Neuronal stem cell (in vitro differentiated cells): ENCODE results near the gene GPR35.
A peak's percentile ranks its signal among the peaks of the same experiment; 100 is the strongest.

Source experiments
- DNase-seq: peaks from one replicate; pipeline ENCODE4 v3.0.0-alpha.2; 2013; ENCODE audit warnings: low spot score
- H2AFZ ChIP-seq: one replicate; pipeline ENCODE4 v1.6.1; 2013; ENCODE audit warnings: mild to moderate bottlenecking, low read length, inconsistent platforms
- H2AK5ac ChIP-seq: 2 replicates; pipeline ENCODE4 v1.6.1; 2013; ENCODE audit warnings: low read depth, mild to moderate bottlenecking, inconsistent platforms, low read length, moderate library complexity, mixed read lengths
- H2BK120ac ChIP-seq: 2 replicates; pipeline ENCODE4 v1.6.1; 2013; ENCODE audit warnings: low read depth, mild to moderate bottlenecking, inconsistent platforms, low read length, moderate library complexity, mixed read lengths
- H2BK12ac ChIP-seq: one replicate; pipeline ENCODE4 v1.6.1; 2013; ENCODE audit warnings: low read length, inconsistent platforms
- H2BK15ac ChIP-seq: 2 replicates; pipeline ENCODE4 v1.6.1; 2013; ENCODE audit warnings: mild to moderate bottlenecking, low read length, inconsistent platforms, mixed read lengths
- H2BK5ac ChIP-seq: one replicate; pipeline ENCODE4 v1.6.1; 2013; ENCODE audit warnings: inconsistent platforms, mild to moderate bottlenecking, low read length, moderate library complexity
- H3K14ac ChIP-seq: one replicate; pipeline ENCODE4 v1.6.1; 2013; ENCODE audit warnings: low read length, inconsistent platforms
- H3K18ac ChIP-seq: 2 replicates; pipeline ENCODE4 v1.6.1; 2013; ENCODE audit warnings: low read length, inconsistent platforms
- H3K23ac ChIP-seq: 2 replicates; pipeline ENCODE4 v1.6.1; 2013; ENCODE audit warnings: low read depth, mild to moderate bottlenecking, mixed read lengths, low read length, inconsistent platforms; ENCODE audit not compliant: poor library complexity
- H3K27ac ChIP-seq: replicated peaks from 3 replicates; pipeline ENCODE4 v1.5.1; 2013; ENCODE audit warnings: low read length, inconsistent platforms
- H3K27me3 ChIP-seq, 3 experiments: 2 replicates each; pipeline ENCODE4 v1.6.1; 2013; ENCODE audit warnings: low read length in 3 of 3, mild to moderate bottlenecking in 2 of 3, inconsistent platforms in 1 of 3, low read depth in 1 of 3, mixed read lengths in 1 of 3, moderate library complexity in 1 of 3; ENCODE audit not compliant: control insufficient read depth in 3 of 3, insufficient read depth in 3 of 3
- H3K36me3 ChIP-seq, 2 donors: replicated peaks in 1 of 2; 2 replicates each; pipeline ENCODE4 v1.6.1; 2013; ENCODE audit warnings: low read length in 2 of 2; ENCODE audit not compliant: control insufficient read depth in 2 of 2, insufficient read depth in 2 of 2
- H3K4ac ChIP-seq: 2 replicates; pipeline ENCODE4 v1.6.1; 2013; ENCODE audit warnings: inconsistent platforms, mild to moderate bottlenecking, low read length, moderate library complexity
- H3K4me1 ChIP-seq, 2 donors: 1 replicate in 1 of 2; 2 replicates in 1 of 2; pipeline ENCODE4 v1.6.1; 2013; ENCODE audit warnings: low read length in 2 of 2, low read depth in 1 of 2; ENCODE audit not compliant: control insufficient read depth in 2 of 2, insufficient read depth in 1 of 2
- H3K4me2 ChIP-seq: one replicate; pipeline ENCODE4 v1.6.1; 2013; ENCODE audit warnings: mild to moderate bottlenecking, low read length, inconsistent platforms; ENCODE audit not compliant: insufficient read depth, poor library complexity, severe bottlenecking
- H3K4me3 ChIP-seq, 2 donors: 2 replicates each; pipeline ENCODE4 v1.5.1; 2013; ENCODE audit warnings: low read length in 2 of 2, mild to moderate bottlenecking in 2 of 2, inconsistent platforms in 1 of 2, moderate library complexity in 1 of 2
- H3K79me1 ChIP-seq: one replicate; pipeline ENCODE4 v1.6.1; 2013; ENCODE audit warnings: low read depth, mild to moderate bottlenecking, inconsistent platforms, low read length, moderate library complexity
- H3K9ac ChIP-seq: one replicate; pipeline ENCODE4 v1.6.1; 2013; ENCODE audit warnings: mild to moderate bottlenecking, low read depth, low read length, inconsistent platforms; ENCODE audit not compliant: poor library complexity
- H3K9me3 ChIP-seq, 2 donors: replicated peaks in 1 of 2; 2 replicates each; pipeline versions ENCODE3 to v1.6.1; 2013; ENCODE audit warnings: low read length in 2 of 2, mild to moderate bottlenecking in 2 of 2, inconsistent platforms in 1 of 2, low read depth in 1 of 2, mixed read lengths in 1 of 2, moderate library complexity in 1 of 2; ENCODE audit not compliant: control insufficient read depth in 2 of 2, insufficient read depth in 1 of 2
- H4K8ac ChIP-seq: one replicate; pipeline ENCODE4 v1.6.1; 2013; ENCODE audit warnings: low read depth, mild to moderate bottlenecking, inconsistent platforms, low read length, moderate library complexity
- H4K91ac ChIP-seq: one replicate; pipeline ENCODE4 v1.6.1; 2013; ENCODE audit warnings: low read length, low read depth, mild to moderate bottlenecking, inconsistent platforms; ENCODE audit not compliant: poor library complexity
- WGBS, 2 donors: extraction: QIAGEN DNeasy Blood & Tissue Kit; methylation state at CpG; one replicate each; pipeline ENCODE4 v1.1.7; 2013; ENCODE audit warnings: missing lambda C conversion rate in 2 of 2, mixed read lengths in 1 of 2; ENCODE audit not compliant: insufficient read length in 2 of 2, insufficient replicate concordance in 1 of 2; ENCODE audit errors: extremely low coverage in 2 of 2; 5-methylcytosine and 5-hydroxymethylcytosine counted together

Gene GPR35

DNA sequence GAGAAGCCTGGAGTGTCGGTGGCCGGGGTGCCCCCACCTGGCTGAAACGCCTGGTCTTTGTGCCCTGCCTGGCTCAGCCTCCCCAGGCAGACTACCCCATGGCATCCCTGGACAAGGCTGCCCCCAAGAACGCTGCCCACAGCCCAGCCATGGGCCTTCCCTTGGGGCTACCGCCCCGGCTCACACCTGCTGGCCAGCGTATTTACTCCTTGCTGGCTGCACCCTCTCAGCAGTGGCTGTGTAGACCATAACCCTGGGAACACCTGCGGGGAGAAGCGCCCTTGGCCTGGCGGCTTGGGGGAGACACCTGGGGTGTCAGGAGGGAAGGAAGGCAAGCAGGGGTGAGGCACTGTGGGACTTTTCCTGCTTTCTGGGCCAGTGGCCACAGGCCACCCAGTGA, 21.4 kb upstream of the GPR35 start:
- no CpG with 5 or more reads among the region's 10 CpGs for WGBS, 2 donors

DNA sequence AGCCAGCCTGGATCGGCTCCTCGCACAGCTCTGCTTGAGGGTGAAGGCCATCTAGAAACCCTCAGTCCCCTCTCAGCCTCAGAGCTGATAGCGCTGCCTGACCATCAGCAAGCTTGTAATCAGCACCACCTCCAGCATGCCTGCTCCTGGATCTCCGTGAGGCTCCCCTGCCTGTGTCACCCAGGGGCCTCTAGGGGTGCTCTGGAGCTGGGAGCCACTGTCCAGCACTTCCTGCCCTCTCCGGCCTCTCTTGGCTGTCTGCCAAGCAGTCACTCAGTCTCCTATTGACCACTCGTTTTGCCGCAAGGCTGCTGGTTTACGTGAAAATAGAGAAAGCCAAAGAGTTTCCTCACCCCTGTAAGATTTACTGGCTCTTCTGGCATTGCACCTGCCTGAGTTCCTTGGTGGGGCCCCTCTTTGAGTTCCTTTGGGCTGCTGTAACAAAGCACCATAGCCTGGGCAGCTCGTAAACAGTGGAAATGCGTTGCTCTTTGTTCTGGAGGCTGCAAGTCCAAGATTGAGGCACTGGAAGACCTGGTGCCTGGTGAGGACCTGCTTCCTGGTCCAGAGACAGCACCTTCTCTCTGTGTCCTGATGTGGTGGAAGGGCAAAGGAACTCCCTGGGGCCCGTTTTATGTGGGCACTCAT, 20.9 kb upstream of the GPR35 start:
- no peak overlapping the region for H2BK120ac ChIP-seq
- no peak for DNase-seq
- no peak overlapping the region for H3K18ac ChIP-seq
- no peak overlapping the region for H2BK12ac ChIP-seq
- no peak overlapping the region for H3K9ac ChIP-seq
- H4K8ac ChIP-seq: no peak overlapping the region
- WGBS, 2 donors: no CpG with 5 or more reads among the region's 11 CpGs
- H3K4me1 ChIP-seq: no peaks in the 10 kb centered on the region
- H2AK5ac ChIP-seq: peak overlapping the region; percentile 37
- no peak overlapping the region for H3K23ac ChIP-seq
- no peak overlapping the region for H2BK15ac ChIP-seq
- no peak overlapping the region for H3K14ac ChIP-seq
- H3K36me3 ChIP-seq: peaks cover 2 to 4% of the 10 kb centered on the region in 2 donors
- no peak overlapping the region for H3K4me2 ChIP-seq
- H3K4ac ChIP-seq: no peak overlapping the region
- H3K79me1 ChIP-seq: peaks cover 2% of the 10 kb centered on the region
- peak overlapping the region; percentile 68 for H2BK5ac ChIP-seq
- no peak overlapping the region for H4K91ac ChIP-seq
- no peaks in the 10 kb centered on the region for H3K27me3 ChIP-seq
- H3K27ac ChIP-seq: no peak overlapping the region
- no peaks in the 10 kb centered on the region for H3K9me3 ChIP-seq
- peak overlapping the region in 1 of 2 donors; percentile 41 for H3K4me3 ChIP-seq
- peak overlapping the region; percentile 90 for H2AFZ ChIP-seq

More for the DNA sequence above, 21.4 kb upstream of the GPR35 start:
- Histone ChIP-seq H4K8ac (no peak overlapping the region), H3K27me3 (no peaks in the 10 kb centered on the region), H3K18ac (no peak overlapping the region), H2AFZ (peak overlapping the region; percentile 90), H3K14ac (no peak overlapping the region), H3K79me1 (peaks cover 2% of the 10 kb centered on the region), H3K23ac (no peak overlapping the region), H3K36me3 (peaks cover 5 to 7% of the 10 kb centered on the region in 2 donors), H4K91ac (peak overlapping the region; percentile 12), H3K4ac (no peak overlapping the region), H3K9me3 (no peaks in the 10 kb centered on the region), H2AK5ac (peak overlapping the region; percentile 37), H2BK120ac (no peak overlapping the region), H2BK5ac (peak overlapping the region; percentile 68), H3K9ac (no peak overlapping the region), H3K27ac (no peak overlapping the region), H3K4me1 (no peaks in the 10 kb centered on the region), H2BK15ac (no peak overlapping the region), H2BK12ac (no peak overlapping the region), H3K4me3 (no peak overlapping the region), H3K4me2 (no peak overlapping the region)
- DNase-seq: no peak

DNA sequence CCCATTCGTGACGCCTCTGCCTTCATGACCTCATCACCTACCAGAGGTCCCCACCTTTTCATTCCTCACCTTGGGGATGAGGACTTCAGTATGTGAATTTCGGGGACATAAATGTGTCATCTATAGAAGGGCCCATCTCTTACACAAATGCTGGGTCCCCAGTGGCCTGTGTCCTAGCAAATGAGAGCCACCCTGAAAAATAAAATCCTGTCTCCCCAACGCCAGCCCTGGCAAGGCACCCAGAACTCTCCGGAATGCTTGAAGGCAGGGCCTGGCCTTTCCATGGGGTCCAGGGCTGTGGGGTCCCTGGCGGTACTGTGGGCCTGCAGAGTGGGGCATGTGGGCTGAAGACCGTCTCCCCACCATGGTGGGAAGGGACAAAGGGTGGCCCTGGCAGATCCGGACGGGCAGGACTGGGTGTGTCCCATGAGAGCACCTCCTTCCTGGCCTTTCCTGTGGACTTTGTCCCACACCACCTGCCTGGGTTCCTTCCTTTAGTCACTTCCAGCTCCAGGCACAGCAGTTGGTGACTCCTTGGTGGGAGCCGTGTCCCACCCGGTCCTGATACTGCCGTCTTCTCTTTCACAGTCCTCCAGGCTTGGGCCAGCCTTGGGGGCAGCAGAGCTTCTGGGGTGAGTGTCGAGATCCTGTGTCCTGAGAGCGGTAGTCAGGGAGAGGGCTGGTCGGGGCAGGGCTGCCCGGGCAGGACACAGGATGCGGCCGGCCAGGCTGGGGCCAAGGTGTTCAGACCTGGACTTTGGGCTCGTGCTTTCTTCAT, 20.2 kb upstream of the GPR35 start:
- no CpG with 5 or more reads among the region's 19 CpGs for WGBS, 2 donors
- no peak overlapping the region for H3K27ac ChIP-seq

More for the DNA sequence above, 20.2 kb upstream of the GPR35 start:
- Histone ChIP-seq H3K14ac (no peak overlapping the region), H2BK120ac (no peak overlapping the region), H3K4ac (no peak overlapping the region), H3K18ac (no peak overlapping the region), H2BK15ac (no peak overlapping the region), H3K4me1 (no peaks in the 10 kb centered on the region), H3K4me3 (peak overlapping the region in 1 of 2 donors; percentile 41), H2BK5ac (no peak overlapping the region), H3K9me3 (no peaks in the 10 kb centered on the region), H3K79me1 (peaks cover 2% of the 10 kb centered on the region), H2BK12ac (no peak overlapping the region), H4K8ac (no peak overlapping the region), H4K91ac (no peak overlapping the region), H2AK5ac (peak overlapping the region; percentile 23), H3K4me2 (no peak overlapping the region), H3K27me3 (no peaks in the 10 kb centered on the region), H3K9ac (no peak overlapping the region), H3K36me3 (peaks cover 0 to 2% of the 10 kb centered on the region in 2 donors), H2AFZ (peak overlapping the region; percentile 90), H3K23ac (peak overlapping the region; percentile 69)
- DNase-seq: no peak
